Choroid plexus epithelial cell (primary cell): ENCODE data around the gene ZHX3.

Experiments
- DNase-seq: peaks from one replicate; pipeline ENCODE4 v3.0.0-alpha.2; 2010; ENCODE audit warnings: low read depth
- H3K4me3 ChIP-seq: 2 replicates; pipeline ENCODE4 v1.5.1; 2011; ENCODE audit warnings: low read depth, mild to moderate bottlenecking, control low read depth, low read length, moderate library complexity
- CTCF ChIP-seq: conservative IDR thresholded peaks from 2 replicates; pipeline ENCODE4 v1.5.1; 2011; ENCODE audit warnings: low read depth, mild to moderate bottlenecking, control low read depth, inconsistent platforms, low read length, moderate library complexity

The ZHX3 gene

GRCh38 chr20:41258474-41258873, 59.1 kb downstream of the ZHX3 start:
- no peak for TF ChIP-seq CTCF
- peak; percentile 81 for DNase-seq
- no peak overlapping the region for H3K4me3 ChIP-seq

- DNase-seq = no peak
- TF ChIP-seq CTCF = no peak
Measured at GRCh38 chr20:41256516-41256915, 61.0 kb downstream of the ZHX3 start.

GRCh38 chr20:41255655-41256054, 61.9 kb downstream of the ZHX3 start:
- no peak for DNase-seq
- no peak for TF ChIP-seq CTCF
- no peak overlapping the region for H3K4me3 ChIP-seq

More at GRCh38 chr20:41256516-41256915, 61.0 kb downstream of the ZHX3 start:
- no peak overlapping the region for H3K4me3 ChIP-seq

GRCh38 chr20:41249411-41250281, 67.9 kb downstream of the ZHX3 start:
- TF ChIP-seq CTCF = peak; percentile 43
- H3K4me3 ChIP-seq = no peak overlapping the region
- peak; percentile 96 for DNase-seq

GRCh38 chr20:41248368-41249024, 69.0 kb downstream of the ZHX3 start:
- no peak overlapping the region for H3K4me3 ChIP-seq
- peak; percentile 97 for DNase-seq
- no peak for TF ChIP-seq CTCF

- H3K4me3 ChIP-seq = no peak overlapping the region
- no peak for TF ChIP-seq CTCF
- DNase-seq = no peak
Measured at GRCh38 chr20:41247523-41248367, 69.8 kb downstream of the ZHX3 start.
